GM19193 (cell line): ENCODE results near the gene PLD2.

Experiments used
- POLR2A ChIP-seq: IDR thresholded peaks from 4 replicates; pipeline ENCODE4 v1.6.1; 2011; ENCODE audit not compliant: insufficient read depth, insufficient read length; ENCODE audit errors: extremely low read depth

Gene PLD2, protein sequence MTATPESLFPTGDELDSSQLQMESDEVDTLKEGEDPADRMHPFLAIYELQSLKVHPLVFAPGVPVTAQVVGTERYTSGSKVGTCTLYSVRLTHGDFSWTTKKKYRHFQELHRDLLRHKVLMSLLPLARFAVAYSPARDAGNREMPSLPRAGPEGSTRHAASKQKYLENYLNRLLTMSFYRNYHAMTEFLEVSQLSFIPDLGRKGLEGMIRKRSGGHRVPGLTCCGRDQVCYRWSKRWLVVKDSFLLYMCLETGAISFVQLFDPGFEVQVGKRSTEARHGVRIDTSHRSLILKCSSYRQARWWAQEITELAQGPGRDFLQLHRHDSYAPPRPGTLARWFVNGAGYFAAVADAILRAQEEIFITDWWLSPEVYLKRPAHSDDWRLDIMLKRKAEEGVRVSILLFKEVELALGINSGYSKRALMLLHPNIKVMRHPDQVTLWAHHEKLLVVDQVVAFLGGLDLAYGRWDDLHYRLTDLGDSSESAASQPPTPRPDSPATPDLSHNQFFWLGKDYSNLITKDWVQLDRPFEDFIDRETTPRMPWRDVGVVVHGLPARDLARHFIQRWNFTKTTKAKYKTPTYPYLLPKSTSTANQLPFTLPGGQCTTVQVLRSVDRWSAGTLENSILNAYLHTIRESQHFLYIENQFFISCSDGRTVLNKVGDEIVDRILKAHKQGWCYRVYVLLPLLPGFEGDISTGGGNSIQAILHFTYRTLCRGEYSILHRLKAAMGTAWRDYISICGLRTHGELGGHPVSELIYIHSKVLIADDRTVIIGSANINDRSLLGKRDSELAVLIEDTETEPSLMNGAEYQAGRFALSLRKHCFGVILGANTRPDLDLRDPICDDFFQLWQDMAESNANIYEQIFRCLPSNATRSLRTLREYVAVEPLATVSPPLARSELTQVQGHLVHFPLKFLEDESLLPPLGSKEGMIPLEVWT

GRCh38 chr17:4806777-4807604, at the start of gene PLD2:
Gene PLD2, plus strand, starts transcription at chr17:4807152. Its CDS starts 621 bp downstream, at chr17:4807773.
- peak; percentile 69 for TF ChIP-seq POLR2A

GRCh38 chr17:4759776-4760236, 47.1 kb upstream of the PLD2 start:
- no peak for TF ChIP-seq POLR2A

- no peak for TF ChIP-seq POLR2A
Observed at GRCh38 chr17:4764595-4764994, 42.4 kb upstream of the PLD2 start.

DNA sequence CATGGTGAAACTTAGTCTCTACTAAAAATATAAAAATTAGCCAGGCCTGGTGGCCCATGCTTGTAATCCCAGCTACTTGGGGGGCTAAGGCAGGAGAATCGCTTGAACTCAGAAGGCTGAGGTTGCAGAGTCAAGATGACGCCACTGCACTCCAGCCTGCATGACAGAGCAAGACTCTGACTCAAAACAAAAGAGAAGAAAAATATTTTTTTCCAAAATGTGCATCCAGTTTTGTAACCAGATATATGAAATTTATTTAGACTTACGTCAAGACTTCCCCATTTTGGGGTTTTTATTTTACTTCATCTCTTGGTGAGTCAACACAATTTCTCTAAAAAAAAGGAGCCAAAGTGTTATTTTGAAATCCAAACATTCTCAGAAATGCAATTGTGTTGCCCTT, 40.8 kb upstream of the PLD2 start:
- TF ChIP-seq POLR2A, result no peak

- TF ChIP-seq POLR2A, result no peak
Observed at GRCh38 chr17:4766723-4767122, 40.2 kb upstream of the PLD2 start.

DNA sequence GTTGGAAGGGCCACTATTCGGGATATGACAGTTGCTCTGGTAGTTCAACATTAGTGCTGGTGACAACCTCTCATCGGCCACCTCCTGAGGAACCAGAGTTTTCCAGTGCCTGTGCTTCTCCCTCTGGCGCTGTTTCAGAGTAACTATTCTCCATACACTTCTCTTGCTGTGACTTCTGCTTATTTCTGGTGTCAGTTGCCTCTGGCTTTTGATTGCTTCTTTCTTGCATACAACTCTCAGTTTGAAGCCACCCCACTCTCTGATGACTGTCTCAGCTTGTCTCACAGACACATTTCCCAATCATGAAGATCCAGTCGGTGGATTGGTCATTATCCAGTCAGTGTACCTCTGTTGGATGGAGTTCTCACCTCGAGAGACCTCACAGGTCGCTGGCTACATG, 38.7 kb upstream of the PLD2 start:
- no peak for TF ChIP-seq POLR2A

- no peak for TF ChIP-seq POLR2A
Observed at GRCh38 chr17:4769628-4770027, 37.3 kb upstream of the PLD2 start.

DNA sequence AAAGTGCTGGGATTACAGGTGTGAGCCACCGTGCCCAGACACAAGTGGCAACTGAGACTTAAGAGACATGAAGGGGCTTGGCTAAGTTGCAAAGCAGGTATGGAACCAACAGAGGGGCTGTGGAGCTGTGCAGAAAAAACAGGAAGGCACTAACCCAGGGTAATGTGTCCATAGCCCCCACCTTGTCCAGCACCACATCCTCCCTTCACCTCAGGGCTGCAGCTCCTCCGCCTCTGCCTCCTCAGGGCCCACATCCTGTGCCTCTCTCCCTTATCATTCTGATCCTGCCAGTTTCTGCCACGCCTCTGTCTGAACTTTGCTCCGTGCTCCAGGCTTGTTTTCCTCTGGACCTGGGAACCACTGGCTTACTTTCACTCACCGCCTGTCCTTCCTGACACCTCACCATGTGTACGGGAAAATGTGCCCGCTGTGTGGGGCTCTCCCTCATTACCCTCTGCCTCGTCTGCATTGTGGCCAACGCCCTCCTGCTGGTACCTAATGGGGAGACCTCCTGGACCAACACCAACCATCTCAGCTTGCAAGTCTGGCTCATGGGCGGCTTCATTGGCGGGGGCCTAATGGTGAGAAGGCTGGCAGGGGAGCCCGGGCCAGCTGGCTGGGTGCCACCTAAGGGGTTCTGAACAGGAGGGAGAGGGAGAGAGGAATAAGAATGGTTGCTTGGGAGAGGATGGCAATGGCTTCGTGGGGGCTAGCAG, 35.3 kb upstream of the PLD2 start, which contains the start of gene TM4SF5:
Gene TM4SF5 (plus strand): TSS at position 368 of the 716 bp plus-strand sequence. CDS start 37 bp downstream, at position 405.
- TF ChIP-seq POLR2A, result no peak

DNA sequence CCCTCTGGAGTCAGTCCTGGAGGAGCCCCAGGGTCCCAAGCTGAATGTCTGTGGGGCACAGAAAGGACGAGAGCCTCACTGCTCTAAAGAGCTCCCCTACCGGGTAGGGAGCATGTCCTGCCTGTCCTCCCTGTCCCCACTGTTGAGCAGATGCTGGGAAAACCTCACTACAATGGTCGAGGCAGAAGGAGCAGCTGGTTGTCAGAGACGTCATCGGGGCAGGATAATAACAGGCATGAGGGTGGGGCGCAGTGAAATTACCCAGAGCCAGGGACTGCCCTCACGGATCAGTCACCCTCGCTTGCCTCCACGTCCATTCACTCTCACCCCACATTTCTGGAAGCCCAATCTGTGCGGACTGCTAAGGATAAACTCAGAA, 34.7 kb upstream of the PLD2 start:
- TF ChIP-seq POLR2A, result no peak

DNA sequence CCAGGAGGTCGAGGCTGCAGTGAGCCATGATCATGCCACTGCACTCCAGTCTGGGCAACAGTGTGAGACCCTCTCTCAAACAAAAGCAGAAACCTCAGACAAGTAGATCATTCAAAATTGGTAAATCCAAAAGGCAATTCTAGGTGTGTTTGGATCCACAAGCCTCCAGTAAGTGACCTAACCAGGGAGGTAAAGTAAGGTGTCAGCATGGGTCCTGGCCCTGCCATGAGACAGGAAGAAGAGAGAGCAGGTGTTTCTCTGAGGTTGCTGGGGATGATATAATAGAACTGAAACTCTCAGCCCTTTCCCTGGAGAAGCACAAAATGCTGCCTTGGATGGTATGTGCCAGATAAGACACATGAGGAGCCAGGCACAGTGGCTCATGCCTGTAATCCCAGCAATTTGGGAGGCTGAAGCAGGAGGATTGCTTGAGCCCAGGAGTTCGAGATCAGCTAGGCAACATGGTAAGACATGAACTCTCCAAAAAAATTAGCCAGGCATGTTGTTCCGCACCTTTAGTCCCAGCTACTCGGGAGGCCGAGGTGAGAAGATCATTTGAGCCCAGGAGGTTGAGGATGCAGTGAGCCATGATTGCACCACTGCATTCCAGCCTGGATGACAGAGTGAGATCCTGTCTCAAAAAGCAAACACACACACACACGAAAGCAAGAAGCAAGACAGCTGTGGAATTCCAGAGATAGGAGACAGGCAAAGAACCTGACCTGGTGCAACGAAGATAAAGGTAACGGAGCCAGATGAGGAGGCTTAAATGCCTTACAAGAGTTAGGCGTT, 28.8 kb upstream of the PLD2 start:
- TF ChIP-seq POLR2A, result no peak

GRCh38 chr17:4780325-4780955, 26.5 kb upstream of the PLD2 start:
- TF ChIP-seq POLR2A, result no peak

- no peak for TF ChIP-seq POLR2A
Observed at GRCh38 chr17:4782652-4783051, 24.3 kb upstream of the PLD2 start.
